ENCODE results near the gene BTBD3. TPM values are rescaled to one million over a fixed set of nuclear protein-coding genes. Genes with fewer than 3 reads are reported as not detected.

The BTBD3 gene
- total and polyA plus RNA-seq, 2 donors (not counting 3 experiments of a cell fraction or from before 2014, with no cell fraction given): 18.6 to 29.3 TPM

- dilution Hi-C loops (cut with MboI; ENCODE audit: extremely low pct_ligation_motif_present, low sequenced_read_pairs): no loop called here
- Histone ChIP-seq H3K79me2 (ENCODE audit: control insufficient read depth, insufficient read depth, low read length) (peaks cover 41% of the 10 kb centered on the region), H3K4me1 (ENCODE audit: control insufficient read depth, extremely low read depth, insufficient read depth, low read length) (no peaks in the 10 kb centered on the region), H3K27ac (ENCODE audit: insufficient read depth, low read depth, low read length) (no peak overlapping the region), H4K20me1 (replicated peaks; ENCODE audit: control insufficient read depth, extremely low read depth, insufficient read depth, low read length) (no peaks in the 10 kb centered on the region), H3K9ac (replicated peaks; ENCODE audit: extremely low read depth, insufficient read depth, low read length) (no peak overlapping the region), H3K4me2 (ENCODE audit: insufficient read depth, low read length) (no peak overlapping the region), H2AFZ (ENCODE audit: low read depth, low read length) (no peak overlapping the region), H3K36me3 (ENCODE audit: control insufficient read depth in 2 of 2, extremely low read depth in 1 of 2, insufficient read depth in 2 of 2, low read length in 2 of 2) (no peaks in the 10 kb centered on the region), H3K9me3 (replicated peaks; ENCODE audit: control insufficient read depth, insufficient read depth, low read length) (no peaks in the 10 kb centered on the region), H3K9me1 (replicated peaks; ENCODE audit: control insufficient read depth, extremely low read depth, insufficient read depth, low read length) (no peaks in the 10 kb centered on the region), H3K27me3 (ENCODE audit: control insufficient read depth in 2 of 2, insufficient read depth in 2 of 2, low read length in 2 of 2) (no peaks in the 10 kb centered on the region), H3K4me3 (replicated peaks in 1 of 3; ENCODE audit: insufficient read depth in 1 of 3, low read depth in 1 of 3, low read length in 3 of 3) (no peak overlapping the region)
- FAIRE-seq (no peak), DNase-seq (ENCODE audit: low read depth, low spot score) (peak; percentile 16)
- no peak for TF ChIP-seq MAX (IDR thresholded peaks at IDR 0.05; ENCODE audit: insufficient read depth, insufficient read length)
- TF ChIP-seq CTCF (IDR thresholded peaks at IDR 0.05; ENCODE audit: extremely low read depth in 1 of 2, insufficient read depth in 1 of 2, low read depth in 1 of 2, low read length in 2 of 2): peak; percentile 11 to 32
- POLR2A ChIA-PET: no interaction called here
- no TSS peak for BruUV-seq (replicated peaks)
- intact Hi-C loops (cut with micrococcal nuclease): loop anchor here (10.0 kb wide), 1 partner anchor 293 kb away; no protein-coding TSS in a partner anchor
- CTCF ChIA-PET: interaction anchor here (0.9 to 2.2 kb wide), 3 partner anchors 8 to 11 kb away, joined by 3 to 9 read pairs (median 7); no protein-coding TSS in a partner anchor
Observed at GRCh38 chr20:11912013-11912658, 5.6 kb upstream of the BTBD3 start.

Measured in endothelial cell of umbilical vein (primary cell).